NCI-H2196 treated with DMSO at 0.1 percent for 48 hours (cell line): ENCODE data around the gene LARP6.
A peak's percentile ranks its signal among the peaks of the same experiment; 100 is the strongest.
"Not testable (repeated sequence)": the region's sequence is repeated elsewhere in the genome, so short reads cannot be mapped to it uniquely, and the experiment has no call there.

Experiments
- DNase-seq: peaks from one replicate; lab custom pipeline; 2025; ENCODE audit not compliant: unreplicated experiment; lab: John Stamatoyannopoulos, UW

LARP6 gene

DNA sequence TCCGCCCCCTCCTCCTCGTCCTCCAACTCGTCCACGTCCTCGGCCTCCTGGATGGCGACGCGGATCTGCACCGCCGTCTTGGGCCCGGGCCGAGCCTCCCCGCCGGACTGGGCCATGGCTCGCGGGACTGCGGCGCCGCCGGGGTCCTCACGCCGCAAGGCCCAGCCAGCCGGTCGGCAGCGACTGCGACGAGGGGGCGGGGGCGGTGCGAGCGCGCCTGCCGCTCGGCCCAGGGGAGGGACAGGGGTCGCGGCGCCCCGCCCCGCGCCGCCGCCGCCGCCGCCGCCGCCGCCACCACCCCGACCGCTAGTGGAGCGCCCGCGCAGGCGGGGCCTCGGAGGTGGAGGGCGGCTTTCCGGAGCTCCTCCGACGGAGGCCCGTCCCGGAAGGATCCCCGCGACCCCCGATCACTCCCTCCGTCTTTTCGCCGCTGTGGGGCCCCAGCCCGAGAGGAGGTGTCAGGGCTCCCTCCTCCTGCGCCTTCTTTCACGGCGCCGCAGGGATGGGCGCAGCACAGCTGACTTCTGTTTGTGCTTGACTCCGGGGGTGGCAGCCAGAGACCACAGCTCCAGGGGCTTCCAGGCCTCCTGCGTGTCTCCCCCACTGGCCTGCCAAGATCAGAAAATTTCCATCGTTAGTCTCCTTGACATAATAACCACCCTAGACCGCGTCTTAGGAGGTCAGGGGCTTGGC is at the start of gene LARP6:
TSS of gene LARP6 (minus strand) at position 185 of the 693 bp plus-strand sequence. CDS start at position 116, 69 bp downstream.
- DNase-seq: no peak

DNA sequence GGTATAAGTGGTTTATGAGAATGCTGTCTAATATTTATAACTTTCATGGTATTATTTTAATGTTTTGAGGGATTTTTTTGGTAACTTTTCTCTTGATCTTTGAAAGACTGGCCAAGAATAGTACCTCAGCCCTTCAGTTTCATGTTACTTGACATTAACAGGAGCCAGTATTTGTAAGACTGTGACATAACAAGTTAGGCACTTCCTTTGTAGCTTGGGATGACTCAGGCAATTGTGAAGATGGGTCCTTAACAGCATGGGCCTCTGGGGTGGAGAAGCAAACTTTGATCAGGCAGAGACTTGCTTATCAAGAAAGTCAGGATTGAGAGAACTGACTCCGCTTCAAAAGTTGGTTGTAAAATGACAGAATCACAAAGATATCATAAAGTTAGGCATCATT is 48.1 kb upstream of the LARP6 start:
- no peak for DNase-seq

DNA sequence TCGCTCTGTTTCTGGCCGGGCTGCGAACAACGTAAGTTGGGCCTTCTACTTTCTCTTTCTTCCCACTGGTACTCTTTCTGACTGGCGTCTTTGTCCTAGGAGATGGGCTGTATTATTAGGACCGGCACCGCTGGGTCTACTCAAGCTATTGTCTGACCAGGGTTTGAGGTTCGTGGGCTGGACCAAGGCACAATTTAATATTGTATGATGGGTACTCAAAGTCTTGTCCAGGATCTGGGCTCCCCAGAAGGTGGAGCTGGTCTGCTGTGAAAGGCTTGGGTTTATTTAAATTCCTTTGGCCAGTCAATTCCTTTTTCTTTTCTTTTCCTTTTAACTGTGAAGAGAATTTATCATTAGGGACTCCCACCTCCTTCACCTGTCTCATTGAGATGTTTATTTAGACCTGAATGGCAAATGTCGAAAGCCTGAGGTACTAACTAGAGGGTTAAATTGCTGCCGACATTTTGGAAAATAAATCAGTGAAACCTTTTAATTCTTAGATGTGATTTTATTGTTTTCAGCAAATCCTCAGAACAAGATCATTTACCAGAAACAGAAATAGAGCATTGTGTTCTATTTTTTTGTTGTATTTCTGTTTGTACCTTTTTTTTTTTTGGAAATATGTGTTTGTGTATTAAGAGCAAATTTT is 39.1 kb upstream of the LARP6 start:
- DNase-seq: no peak

- DNase-seq: peak; percentile 79
Observed at GRCh38 chr15:70892002-70892911, 38.3 kb upstream of the LARP6 start, which contains the start of the genes LRRC49 and THAP10. LRRC49 (plus strand) TSS chr15:70892826; CDS start chr15:70892895, 69 bp downstream. THAP10 (minus strand) TSS chr15:70892433; CDS start chr15:70892272, 161 bp downstream.

DNA sequence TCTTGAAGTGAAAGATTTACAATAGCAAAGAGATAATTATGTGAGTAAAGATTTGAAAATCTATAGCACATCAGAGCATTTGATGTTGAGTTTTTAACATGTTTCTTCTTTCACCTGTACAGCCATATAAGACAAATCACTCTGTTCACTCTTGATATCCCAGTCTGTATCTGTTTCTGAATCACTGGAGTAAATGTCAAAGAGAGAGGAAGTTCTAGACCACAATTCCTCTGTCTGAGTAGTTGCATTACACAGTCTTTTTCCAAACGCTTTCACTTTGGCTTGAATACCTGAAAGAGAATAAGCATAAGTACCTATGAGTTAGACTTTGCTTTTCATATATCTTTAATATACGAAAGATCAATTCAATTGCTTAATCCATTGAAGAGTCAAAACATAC is 28.4 kb upstream of the LARP6 start:
- no peak for DNase-seq

GRCh38 chr15:70880781-70881180 is 26.8 kb upstream of the LARP6 start:
- no peak for DNase-seq

DNA sequence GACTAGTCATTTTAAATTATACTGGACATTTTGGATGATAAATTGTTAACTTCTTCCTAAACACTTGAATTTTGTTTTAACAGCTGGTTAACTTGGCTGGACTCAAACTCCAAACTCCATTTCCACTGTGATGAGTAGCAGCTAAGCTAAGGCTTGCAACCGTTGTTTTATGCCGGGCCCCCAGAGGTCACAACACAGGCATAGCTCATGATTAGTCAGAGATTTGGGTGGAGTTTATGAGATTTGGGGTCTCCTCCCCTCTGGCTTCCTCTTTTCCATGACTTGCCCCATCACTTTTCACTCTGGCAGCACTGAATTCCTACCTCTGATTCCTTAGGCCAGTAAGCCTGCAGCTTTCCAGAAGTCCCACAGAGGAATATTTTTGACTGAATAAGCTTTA is 25.4 kb upstream of the LARP6 start:
- DNase-seq: no peak

- no peak for DNase-seq
Observed at GRCh38 chr15:70876683-70877082, 22.7 kb upstream of the LARP6 start.

DNA sequence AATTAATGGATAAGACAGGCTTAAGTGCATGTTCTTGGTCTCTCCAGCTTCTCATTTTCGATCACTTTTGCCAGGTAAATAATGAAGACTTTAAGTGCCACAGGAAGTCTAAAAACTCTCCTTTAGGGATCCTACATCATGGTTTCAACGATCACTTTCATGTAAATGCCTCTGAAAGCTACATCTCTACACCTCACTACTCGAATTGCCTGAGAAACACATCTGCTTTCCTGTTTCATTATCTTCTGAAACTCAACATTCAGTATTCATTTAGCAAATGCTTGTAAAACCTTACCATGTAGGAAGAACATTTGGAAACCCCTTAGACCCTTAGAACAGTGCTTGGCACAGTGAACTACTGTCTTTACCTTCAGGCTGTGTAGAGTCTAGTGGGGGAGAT is 22.1 kb upstream of the LARP6 start:
- no peak for DNase-seq

GRCh38 chr15:70875001-70875782 is 21.2 kb upstream of the LARP6 start:
- no peak for DNase-seq

- no peak for DNase-seq
Observed at GRCh38 chr15:70873232-70874054, 19.5 kb upstream of the LARP6 start.

DNA sequence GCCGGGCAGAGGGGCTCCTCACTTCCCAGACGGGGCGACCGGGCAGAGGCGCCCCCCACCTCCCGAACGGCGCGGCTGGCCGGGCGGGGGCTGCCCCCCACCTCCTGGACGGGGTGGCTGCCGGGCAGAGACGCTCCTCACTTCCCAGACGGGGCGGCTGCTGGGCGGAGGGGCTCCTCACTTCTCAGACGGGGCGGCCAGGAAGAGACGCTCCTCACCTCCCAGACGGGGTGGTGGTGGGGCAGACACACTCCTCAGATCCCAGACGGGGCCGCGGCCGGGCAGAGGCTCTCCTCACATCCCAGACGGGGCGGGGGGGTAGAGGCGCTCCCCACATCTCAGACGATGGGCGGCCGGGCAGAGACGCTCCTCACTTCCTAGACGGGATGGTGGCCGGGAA is 17.5 kb upstream of the LARP6 start:
- not testable (repeated sequence) for DNase-seq

DNA sequence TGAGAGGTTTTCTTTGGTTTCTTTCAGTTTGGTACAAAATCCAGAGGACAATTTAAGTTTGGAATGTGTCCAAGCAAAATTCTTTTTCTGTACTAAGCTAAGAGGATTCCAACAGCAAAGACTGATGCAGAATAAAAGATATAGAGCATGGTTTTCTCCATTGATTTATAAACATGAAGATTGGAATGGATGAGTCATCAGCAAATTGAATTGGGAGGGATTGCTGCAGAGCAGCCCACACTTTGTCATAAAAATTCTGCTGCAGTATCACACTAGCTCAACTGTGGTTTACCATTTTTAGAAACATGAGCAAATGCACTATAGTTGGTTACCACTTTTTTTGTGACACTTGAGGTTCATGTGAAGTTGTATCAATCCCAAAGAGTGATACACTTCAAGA is 16.1 kb upstream of the LARP6 start:
- DNase-seq: no peak

GRCh38 chr15:70869346-70869745 is 15.4 kb upstream of the LARP6 start:
- no peak for DNase-seq

DNA sequence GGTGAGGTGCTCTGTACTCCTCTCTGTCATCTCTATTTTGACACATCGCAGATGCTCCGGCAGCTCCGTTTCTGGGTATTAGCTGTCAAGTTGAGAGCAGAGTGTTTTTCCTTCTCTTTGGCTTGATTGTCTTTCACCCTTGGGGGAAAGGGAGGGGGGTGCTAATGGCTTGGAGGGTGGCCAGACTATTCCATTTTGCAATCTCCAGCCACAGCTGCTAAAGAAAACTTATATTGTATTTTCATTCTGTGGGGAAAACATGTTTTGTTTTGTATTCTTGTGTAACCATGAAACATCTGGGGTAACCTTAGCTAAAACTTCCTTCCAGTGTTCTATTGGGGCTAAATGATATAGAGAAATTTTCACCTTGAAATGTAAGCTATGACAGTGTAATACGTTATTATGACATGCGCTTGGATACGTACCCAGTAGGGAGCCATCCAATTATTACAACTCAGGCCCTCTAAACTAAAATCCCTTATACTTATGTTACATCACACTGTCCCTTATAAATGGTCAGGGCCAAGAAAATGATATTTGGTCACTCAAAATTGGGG is 14.0 kb upstream of the LARP6 start:
- no peak for DNase-seq

GRCh38 chr15:70866982-70867641 is 13.2 kb upstream of the LARP6 start:
- DNase-seq: no peak

- DNase-seq: no peak
Observed at GRCh38 chr15:70863450-70864218, 9.7 kb upstream of the LARP6 start.

GRCh38 chr15:70859998-70860397 is 6.0 kb upstream of the LARP6 start:
- DNase-seq: no peak
